A673 (cell line): Measurements from ENCODE around the gene ADAMTS12. TPM values are rescaled to one million over a fixed set of nuclear protein-coding genes. Genes with fewer than 3 reads are reported as not detected.
"Not testable (repeated sequence)": the region's sequence is repeated elsewhere in the genome, so short reads cannot be mapped to it uniquely, and the experiment has no call there.

Source experiments
- BruUV-seq: library from RNA; stranded (reverse); fragments of 400-500 nt; replicated peaks from 2 replicates; lab custom pipeline; 2021; lab: Mats Ljungman, UMichigan
- CTCF ChIA-PET: fragments of 300-600 bp; sonication (Branson Sonifier 250); formaldehyde crosslinking; loops from one replicate; lab custom pipeline; 2022; ENCODE audit warnings: antibody characterized with exemption; lab: Charles Lee
- POLR2A ChIA-PET: fragments of 300-600 bp; sonication (Branson Sonifier 250); formaldehyde crosslinking; loops from one replicate; lab custom pipeline; 2022; ENCODE audit warnings: antibody characterized with exemption; ENCODE audit not compliant: low non-redundant PET; lab: Charles Lee
- DNase-seq: peaks from one replicate; pipeline ENCODE4 v3.0.0-alpha.2; 2015; ENCODE audit warnings: low spot score
- H3K27ac ChIP-seq: fragments of 200-600 bp; sonication (generic); 2 replicates; pipeline ENCODE4 v1.5.1; 2016; ENCODE audit warnings: mixed run types, low read depth, mild to moderate bottlenecking, mixed read lengths, antibody characterized with exemption, low read length; ENCODE audit not compliant: poor library complexity, severe bottlenecking
- H3K27me3 ChIP-seq: fragments of 200-600 bp; sonication (generic); replicated peaks from 2 replicates; pipeline ENCODE4 v1.6.1; 2017; ENCODE audit warnings: mixed run types, low read depth, mild to moderate bottlenecking, mixed read lengths, antibody characterized with exemption, low read length; ENCODE audit not compliant: insufficient read depth, poor library complexity
- H3K36me3 ChIP-seq: fragments of 200-600 bp; sonication (generic); 2 replicates; pipeline ENCODE4 v1.6.1; 2016; ENCODE audit warnings: mixed run types, mild to moderate bottlenecking, mixed read lengths, antibody characterized with exemption, low read length; ENCODE audit not compliant: insufficient read depth, poor library complexity, severe bottlenecking
- H3K4me1 ChIP-seq: fragments of 200-600 bp; sonication (generic); 2 replicates; pipeline ENCODE4 v1.6.1; 2017; ENCODE audit warnings: mixed run types, mild to moderate bottlenecking, mixed read lengths, antibody characterized with exemption, low read length; ENCODE audit not compliant: insufficient read depth, poor library complexity, severe bottlenecking
- H3K4me3 ChIP-seq: fragments of 200-600 bp; sonication (generic); 2 replicates; pipeline ENCODE4 v1.5.1; 2016; ENCODE audit warnings: low read depth, mixed run types, mild to moderate bottlenecking, mixed read lengths, low read length; ENCODE audit not compliant: poor library complexity, severe bottlenecking
- H3K9me3 ChIP-seq: fragments of 200-600 bp; sonication (generic); 2 replicates; pipeline ENCODE4 v1.6.1; 2016; ENCODE audit warnings: mixed run types, low read depth, mild to moderate bottlenecking, mixed read lengths, antibody characterized with exemption, low read length; ENCODE audit not compliant: poor library complexity, severe bottlenecking
- CTCF ChIP-seq: fragments of 300-800, 200-600 bp; sonication (generic); conservative IDR thresholded peaks from 2 replicates; pipeline ENCODE4 v1.5.1; 2017; ENCODE audit warnings: low read depth, mild to moderate bottlenecking, antibody characterized with exemption, low read length, moderate library complexity, mixed read lengths
- EZH2 ChIP-seq: fragments of 200-600 bp; sonication (generic); IDR thresholded peaks from 2 replicates; pipeline ENCODE4 v1.6.1; 2017; ENCODE audit warnings: borderline replicate concordance, low read depth, mild to moderate bottlenecking, mixed read lengths, antibody characterized with exemption, low read length; ENCODE audit not compliant: poor library complexity, severe bottlenecking
- intact Hi-C: fragments of 100-400 bp; cut with micrococcal nuclease; formaldehyde crosslinking; loops from one replicate; pipeline ENCODE4 v1.10.0; 2022; ENCODE audit not compliant: unreplicated experiment
- total RNA-seq: library from RNA; stranded (reverse); gene quantifications from 2 replicates; pipeline ENCODE4 v1.2.3, GENCODE V29; 2021

ADAMTS12 gene
- total RNA-seq, 1 experiment from 2014 or later, result 0.84 TPM

- no peak for TF ChIP-seq CTCF
- TF ChIP-seq EZH2, result no peak
- DNase-seq, result no peak
- ChIA-PET POLR2A (no interaction called here), CTCF (no interaction called here)
- Histone ChIP-seq H3K4me3 (no peak overlapping the region), H3K9me3 (no peaks in the 10 kb centered on the region), H3K27me3 (peaks cover 19% of the 10 kb centered on the region), H3K36me3 (no peaks in the 10 kb centered on the region), H3K27ac (no peak overlapping the region), H3K4me1 (no peaks in the 10 kb centered on the region)
- intact Hi-C loops, result no loop called here
- BruUV-seq, result no TSS peak
Measured at GRCh38 chr5:33880319-33880718, 11.5 kb downstream of the ADAMTS12 start.

GRCh38 chr5:33877449-33877848 is 14.3 kb downstream of the ADAMTS12 start:
- CTCF ChIA-PET, result no interaction called here

GRCh38 chr5:33867241-33867640 is 24.5 kb downstream of the ADAMTS12 start:
- Histone ChIP-seq H3K27me3 (no peaks in the 10 kb centered on the region), H3K27ac (no peak overlapping the region), H3K36me3 (no peaks in the 10 kb centered on the region), H3K4me3 (no peak overlapping the region), H3K4me1 (no peaks in the 10 kb centered on the region), H3K9me3 (no peaks in the 10 kb centered on the region)
- ChIA-PET POLR2A (no interaction called here), CTCF (no interaction called here)
- no TSS peak for BruUV-seq
- TF ChIP-seq EZH2, result no peak
- TF ChIP-seq CTCF, result no peak
- DNase-seq, result no peak
- intact Hi-C loops, result no loop called here

More at GRCh38 chr5:33877449-33877848, 14.3 kb downstream of the ADAMTS12 start:
- TF ChIP-seq CTCF (no peak), EZH2 (no peak)
- POLR2A ChIA-PET, result no interaction called here
- BruUV-seq, result no TSS peak
- Histone ChIP-seq H3K4me1 (no peaks in the 10 kb centered on the region), H3K36me3 (no peaks in the 10 kb centered on the region), H3K27me3 (peaks cover 10% of the 10 kb centered on the region), H3K4me3 (no peak overlapping the region), H3K27ac (no peak overlapping the region), H3K9me3 (no peaks in the 10 kb centered on the region)
- DNase-seq, result no peak
- intact Hi-C loops, result no loop called here

- H3K9me3 ChIP-seq, DNase-seq, H3K27me3 ChIP-seq, H3K27ac ChIP-seq, BruUV-seq, H3K36me3 ChIP-seq, intact Hi-C loops, CTCF ChIA-PET, POLR2A ChIA-PET, H3K4me1 ChIP-seq, H3K4me3 ChIP-seq: not testable (repeated sequence)
Measured at GRCh38 chr5:33859177-33859576, 32.6 kb downstream of the ADAMTS12 start.
